Measurements from ENCODE around the gene STX5.

The STX5 gene

DNA sequence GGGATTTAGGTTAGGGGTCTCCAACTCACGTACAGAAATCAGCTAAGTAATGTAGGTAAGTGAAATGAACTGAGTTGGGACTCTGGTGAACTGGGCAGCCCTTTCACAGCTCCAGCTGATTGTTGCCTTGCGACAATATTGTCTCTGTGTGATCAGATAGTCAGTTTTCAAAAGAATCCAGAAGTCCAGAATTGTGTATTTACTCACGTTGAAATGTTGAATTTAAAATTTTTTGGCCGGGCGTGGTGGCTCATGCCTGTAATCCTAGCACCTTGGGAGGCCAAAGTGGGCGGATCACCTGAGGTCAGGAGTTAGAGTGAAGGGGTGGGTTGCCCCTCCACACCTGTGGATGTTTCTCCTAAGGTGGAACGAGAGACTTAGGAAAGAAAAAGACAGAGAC lies 26.4 kb upstream of the STX5 start:
- in situ Hi-C loops (cut with HindIII; ENCODE audit: low sequenced_read_pairs), result no loop called here

DNA sequence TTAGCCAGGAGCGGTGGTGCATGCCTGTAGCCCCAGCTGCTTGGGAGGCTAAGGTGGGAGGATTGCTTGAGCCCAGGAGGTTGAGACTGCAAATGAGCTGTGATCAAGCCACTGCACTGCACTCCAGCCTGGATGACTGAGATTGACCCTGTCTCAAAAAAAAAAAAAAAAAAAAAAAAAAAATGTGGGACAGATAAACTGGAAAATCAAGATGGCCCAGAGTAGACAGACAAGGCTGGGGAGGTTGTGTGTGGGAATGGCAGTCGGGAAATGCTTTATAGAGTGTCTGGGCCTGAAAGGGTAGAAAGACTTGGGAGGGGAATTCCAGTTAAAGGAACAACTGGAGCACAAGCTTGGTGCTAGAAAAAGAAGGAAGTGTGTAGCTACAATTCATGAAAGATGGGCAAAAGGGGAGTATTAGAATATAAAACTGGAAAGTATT lies 25.7 kb upstream of the STX5 start:
- no peak for DNase-seq (ENCODE audit: low read depth, low spot score)
- H3K4me3 ChIP-seq (ENCODE audit: low read depth, low read length), result no peak overlapping the region
- in situ Hi-C loops (cut with HindIII; ENCODE audit: low sequenced_read_pairs), result no loop called here
- TF ChIP-seq, protein P1, sequence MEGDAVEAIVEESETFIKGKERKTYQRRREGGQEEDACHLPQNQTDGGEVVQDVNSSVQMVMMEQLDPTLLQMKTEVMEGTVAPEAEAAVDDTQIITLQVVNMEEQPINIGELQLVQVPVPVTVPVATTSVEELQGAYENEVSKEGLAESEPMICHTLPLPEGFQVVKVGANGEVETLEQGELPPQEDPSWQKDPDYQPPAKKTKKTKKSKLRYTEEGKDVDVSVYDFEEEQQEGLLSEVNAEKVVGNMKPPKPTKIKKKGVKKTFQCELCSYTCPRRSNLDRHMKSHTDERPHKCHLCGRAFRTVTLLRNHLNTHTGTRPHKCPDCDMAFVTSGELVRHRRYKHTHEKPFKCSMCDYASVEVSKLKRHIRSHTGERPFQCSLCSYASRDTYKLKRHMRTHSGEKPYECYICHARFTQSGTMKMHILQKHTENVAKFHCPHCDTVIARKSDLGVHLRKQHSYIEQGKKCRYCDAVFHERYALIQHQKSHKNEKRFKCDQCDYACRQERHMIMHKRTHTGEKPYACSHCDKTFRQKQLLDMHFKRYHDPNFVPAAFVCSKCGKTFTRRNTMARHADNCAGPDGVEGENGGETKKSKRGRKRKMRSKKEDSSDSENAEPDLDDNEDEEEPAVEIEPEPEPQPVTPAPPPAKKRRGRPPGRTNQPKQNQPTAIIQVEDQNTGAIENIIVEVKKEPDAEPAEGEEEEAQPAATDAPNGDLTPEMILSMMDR (IDR thresholded peaks at IDR 0.05; ENCODE audit: low read depth, low read length), result no peak

More for the DNA sequence above, 26.4 kb upstream of the STX5 start:
- TF ChIP-seq, protein P1 (IDR thresholded peaks at IDR 0.05; ENCODE audit: low read depth, low read length), result no peak
- H3K4me3 ChIP-seq (ENCODE audit: low read depth, low read length), result no peak overlapping the region
- no peak for DNase-seq (ENCODE audit: low read depth, low spot score)

DNA sequence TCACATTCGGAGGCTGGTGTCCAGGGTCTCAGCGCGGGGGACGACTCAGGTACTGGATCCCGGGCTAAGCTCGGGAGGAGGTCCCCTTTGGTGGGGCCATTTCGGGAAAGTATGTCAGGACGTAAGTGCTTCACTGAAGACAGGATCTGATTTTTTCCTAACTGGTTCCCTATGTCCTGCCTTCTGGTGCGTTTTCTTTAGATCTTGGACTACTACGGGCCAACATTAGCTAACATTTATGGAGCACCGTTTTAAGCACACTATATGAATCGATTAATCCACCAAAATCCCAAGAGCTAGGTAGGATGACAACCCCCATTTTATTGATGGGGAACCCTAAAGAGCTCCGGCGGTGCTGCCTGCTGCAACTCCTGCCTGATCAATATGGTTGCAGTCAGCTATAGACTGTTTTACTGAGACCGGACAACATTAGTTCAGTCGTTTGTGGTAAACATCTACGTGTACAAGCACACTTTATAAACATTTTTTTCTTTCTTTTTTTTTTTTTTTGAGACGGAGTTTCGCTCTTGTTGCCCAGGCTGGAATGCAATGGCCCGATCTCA lies 24.6 kb upstream of the STX5 start:
- H3K4me3 ChIP-seq (ENCODE audit: low read depth, low read length), result peak overlapping the region; percentile 82
- TF ChIP-seq, protein P1 (IDR thresholded peaks at IDR 0.05; ENCODE audit: low read depth, low read length), result no peak
- in situ Hi-C loops (cut with HindIII; ENCODE audit: low sequenced_read_pairs), result no loop called here
- DNase-seq (ENCODE audit: low read depth, low spot score), result peak; percentile 28

DNA sequence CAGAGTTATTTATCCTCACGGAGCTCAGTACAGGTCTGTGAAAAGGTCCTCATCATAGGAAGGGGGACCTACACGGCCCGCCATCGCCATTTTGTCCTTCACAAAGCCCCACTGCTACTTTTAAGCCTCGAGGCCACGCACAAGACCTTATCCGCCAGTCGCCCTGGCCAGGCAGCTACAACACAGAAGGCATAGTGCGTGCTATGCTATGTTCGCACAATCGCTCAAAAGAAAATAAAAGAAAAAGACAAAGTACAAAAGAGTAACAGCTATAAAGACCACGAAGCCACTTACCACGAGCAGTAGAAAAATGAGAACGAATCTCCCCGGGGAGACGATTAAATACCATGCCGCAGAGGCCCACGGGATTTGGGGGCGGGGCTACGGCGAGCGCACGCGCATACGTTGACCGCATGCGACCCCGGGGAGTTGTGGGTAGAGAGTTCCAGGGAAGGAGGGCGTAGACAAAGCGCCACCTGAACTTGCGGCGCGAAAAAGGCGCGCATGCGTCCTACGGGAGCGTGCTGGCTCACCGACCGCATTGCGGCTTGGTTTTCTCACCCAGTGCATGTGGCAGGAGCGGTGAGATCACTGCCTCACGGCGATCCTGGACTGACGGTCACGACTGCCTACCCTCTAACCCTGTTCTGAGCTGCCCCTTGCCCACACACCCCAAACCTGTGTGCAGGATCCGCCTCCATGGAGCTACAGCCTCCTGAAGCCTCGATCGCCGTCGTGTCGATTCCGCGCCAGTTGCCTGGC lies 23.9 kb upstream of the STX5 start:
- H3K4me3 ChIP-seq (ENCODE audit: low read depth, low read length), result peak overlapping the region; percentile 82
- TF ChIP-seq, protein P1 (IDR thresholded peaks at IDR 0.05; ENCODE audit: low read depth, low read length), result no peak
- in situ Hi-C loops (cut with HindIII; ENCODE audit: low sequenced_read_pairs), result no loop called here
- DNase-seq (ENCODE audit: low read depth, low spot score), result peak; percentile 98

DNA sequence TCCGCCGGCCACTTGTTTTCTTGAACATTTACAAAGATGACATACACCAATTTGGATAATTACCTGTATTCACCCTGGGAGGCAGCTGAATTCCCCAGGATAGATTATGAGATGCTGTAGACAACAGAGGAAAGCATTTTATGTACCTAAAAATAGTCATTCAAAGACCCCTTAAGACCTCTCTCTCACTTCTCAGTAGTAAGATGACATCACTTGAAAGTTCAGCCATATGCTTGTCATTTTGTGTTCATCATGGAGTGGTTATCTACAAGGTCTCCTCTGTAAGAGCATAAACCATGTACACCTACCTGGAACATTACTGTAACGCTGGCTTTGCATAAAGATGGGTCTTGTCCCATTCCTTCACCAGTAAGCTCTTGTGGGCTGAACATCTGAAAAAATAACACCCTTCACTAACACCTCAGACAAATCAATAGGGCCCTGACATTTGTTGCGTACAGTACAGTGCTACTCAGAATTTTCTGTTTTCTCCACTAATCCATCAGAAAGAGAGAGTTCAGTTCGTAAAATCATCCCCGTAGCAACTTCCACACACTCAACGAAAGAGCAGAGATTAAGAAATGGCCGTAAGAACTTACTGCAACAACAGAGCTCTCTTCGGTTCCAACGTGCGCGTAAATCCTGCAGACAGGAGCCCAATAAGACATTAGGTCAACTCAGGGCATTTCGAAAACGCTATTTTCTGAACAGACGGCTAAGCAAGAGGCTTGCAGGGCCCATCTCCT lies 23.1 kb upstream of the STX5 start:
- peak overlapping the region; percentile 82 for H3K4me3 ChIP-seq (ENCODE audit: low read depth, low read length)
- no peak for DNase-seq (ENCODE audit: low read depth, low spot score)
- in situ Hi-C loops (cut with HindIII; ENCODE audit: low sequenced_read_pairs), result no loop called here
- TF ChIP-seq, protein P1 (IDR thresholded peaks at IDR 0.05; ENCODE audit: low read depth, low read length), result no peak

DNA sequence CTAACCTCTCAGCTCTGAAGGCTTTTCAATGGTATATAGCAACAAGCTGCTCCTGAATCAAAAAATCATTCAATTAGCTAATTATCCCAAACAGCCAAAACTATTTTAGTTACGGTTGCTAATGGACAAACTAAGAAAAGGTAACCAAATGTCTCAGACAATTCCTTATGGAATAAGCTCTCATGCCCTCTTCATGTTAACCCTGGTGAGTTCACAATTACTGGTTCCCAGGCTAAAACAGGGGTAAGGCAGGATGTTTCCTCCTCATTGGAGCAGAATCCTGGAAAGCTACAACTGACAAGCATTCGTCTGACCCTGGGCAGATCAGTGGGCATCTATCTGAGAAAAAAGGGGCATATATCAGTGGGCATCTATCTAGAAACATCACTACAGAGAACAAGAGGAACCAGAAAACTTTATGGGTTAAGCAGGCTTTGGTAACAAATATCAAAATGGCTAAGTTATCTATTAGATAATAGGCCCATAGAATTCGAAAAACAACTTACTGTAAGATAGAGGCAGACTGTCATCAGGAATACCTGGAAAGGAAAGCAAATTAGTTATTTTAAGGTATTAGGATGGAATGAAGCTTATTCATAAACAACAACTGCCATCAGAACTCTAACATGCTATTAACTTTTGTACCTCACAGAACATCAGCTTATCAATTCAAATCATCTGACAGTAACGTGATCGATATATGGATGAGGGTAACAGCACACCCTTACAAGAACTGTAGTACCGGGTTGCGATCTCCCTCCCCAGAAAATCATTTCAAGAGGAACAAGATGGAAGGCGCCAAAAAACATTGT lies 22.4 kb upstream of the STX5 start:
- no peak for DNase-seq (ENCODE audit: low read depth, low spot score)
- TF ChIP-seq, protein P1 (IDR thresholded peaks at IDR 0.05; ENCODE audit: low read depth, low read length), result no peak
- in situ Hi-C loops (cut with HindIII; ENCODE audit: low sequenced_read_pairs), result no loop called here
- H3K4me3 ChIP-seq (ENCODE audit: low read depth, low read length), result peak overlapping the region; percentile 82
